K562 (cell line): ENCODE measurements around the gene PRM2. TPM values are rescaled to one million over a fixed set of nuclear protein-coding genes. Genes with fewer than 3 reads are reported as not detected.

Source experiments
- ATAC-seq: fragments of 200-7000 bp; cut with Tn5 transposase; 3 replicates; pipeline ENCODE4 v1.9.1; 2020; ENCODE audit warnings: moderate library complexity
- BruUV-seq: library from RNA; stranded (reverse); fragments of 400-500 nt; replicated peaks from 2 replicates; lab custom pipeline; 2021; lab: Mats Ljungman, UMichigan
- CTCF ChIA-PET: fragments of 300-600 bp; formaldehyde crosslinking; extraction: SDS; loops from one replicate; lab custom pipeline; 2021; ENCODE audit warnings: low intra/inter-chr PET ratio; lab: Yijun Ruan, JAX
- POLR2A ChIA-PET: fragments of 300-600, 350-650 bp; sonication (Branson Sonifier 250); formaldehyde crosslinking; extraction: SDS; loops from one replicate; lab custom pipeline; 2021; ENCODE audit warnings: antibody characterized with exemption, inconsistent platforms; lab: Yijun Ruan, JAX
- DNase-seq, 4 experiments: peaks; one replicate each; pipeline versions ENCODE4 v3.0.0 to v3.0.0-alpha.2; 2011 to 2018; ENCODE audit warnings: low spot score in 3 of 4, mixed read lengths in 3 of 4; ENCODE audit errors: extremely low read depth in 1 of 4
- FAIRE-seq: peaks from 2 replicates; lab custom pipeline; 2011; peaks lifted over from hg19 to GRCh38; lab: Jason Lieb, UNC
- H2AFZ ChIP-seq: 2 replicates; pipeline ENCODE4 v1.6.0; 2011; ENCODE audit warnings: low read depth, low read length, control low read depth, inconsistent platforms
- H3K27ac ChIP-seq: fragments of 200-600 bp; 3 replicates; pipeline ENCODE4 v1.8.0; 2011; ENCODE audit warnings: low read depth, mild to moderate bottlenecking, control low read depth, inconsistent platforms, low read length, moderate library complexity, mixed read lengths; ENCODE audit errors: extremely low read depth
- H3K27me3 ChIP-seq, 2 experiments: fragments of 300-600 bp in 1 of 2; 2 replicates in 1 of 2; 3 replicates in 1 of 2; pipeline versions ENCODE4 v1.6.0 to v1.8.0; 2011; ENCODE audit warnings: inconsistent platforms in 2 of 2, low read length in 2 of 2, mild to moderate bottlenecking in 1 of 2, mixed read lengths in 1 of 2, moderate library complexity in 1 of 2; ENCODE audit not compliant: control insufficient read depth in 2 of 2, insufficient read depth in 2 of 2
- H3K36me3 ChIP-seq: fragments of 300-600 bp; 3 replicates; pipeline ENCODE4 v1.8.0; 2011; ENCODE audit warnings: mild to moderate bottlenecking, low read length, inconsistent platforms; ENCODE audit not compliant: control insufficient read depth, insufficient read depth
- H3K4me1 ChIP-seq, 2 experiments: fragments of 200-600 bp in 1 of 2; replicated peaks in 1 of 2; 2 replicates in 1 of 2; 3 replicates in 1 of 2; pipeline versions ENCODE4 v1.5.1 to v1.8.0; 2011; ENCODE audit warnings: inconsistent platforms in 2 of 2, low read length in 2 of 2, mild to moderate bottlenecking in 1 of 2, mixed read lengths in 1 of 2, moderate library complexity in 1 of 2; ENCODE audit not compliant: control insufficient read depth in 2 of 2, insufficient read depth in 2 of 2
- H3K4me2 ChIP-seq: 2 replicates; pipeline ENCODE4 v1.6.1; 2011; ENCODE audit warnings: low read length, control low read depth, inconsistent platforms, mixed read lengths; ENCODE audit not compliant: insufficient read depth
- H3K4me3 ChIP-seq: fragments of 200-600 bp; sonication (generic), shearing (Covaris generic); 2 replicates; pipeline ENCODE4 v1.5.1; 2016; ENCODE audit warnings: control low read depth, inconsistent platforms
- H3K79me2 ChIP-seq: fragments of 200-600 bp; 3 replicates; pipeline ENCODE4 v1.8.0; 2011; ENCODE audit warnings: low read length, inconsistent platforms; ENCODE audit not compliant: control insufficient read depth, insufficient read depth
- H3K9ac ChIP-seq, 2 experiments: 2 replicates each; pipeline versions ENCODE4 v1.6.0 to v1.6.1; 2011; ENCODE audit warnings: low read depth in 2 of 2, low read length in 2 of 2, control low read depth in 1 of 2, inconsistent platforms in 1 of 2, mild to moderate bottlenecking in 1 of 2, mixed read lengths in 1 of 2; ENCODE audit not compliant: insufficient read depth in 1 of 2
- H3K9me1 ChIP-seq: one replicate; pipeline ENCODE4 v1.6.0; 2011; ENCODE audit warnings: inconsistent platforms, mild to moderate bottlenecking, low read length, moderate library complexity; ENCODE audit not compliant: control insufficient read depth, insufficient read depth
- H3K9me3 ChIP-seq: replicated peaks from 2 replicates; pipeline ENCODE4 v1.5.1; 2011; ENCODE audit warnings: low read depth, low read length, inconsistent platforms; ENCODE audit not compliant: control insufficient read depth, insufficient read depth
- H4K20me1 ChIP-seq: replicated peaks from 2 replicates; pipeline ENCODE4 v1.6.1; 2011; ENCODE audit warnings: low read length, inconsistent platforms, mixed read lengths; ENCODE audit not compliant: control insufficient read depth, insufficient read depth
- ARID1B ChIP-seq: fragments of 450-650 bp; IDR thresholded peaks from 2 replicates; pipeline ENCODE4 v1.6.1; 2016; ENCODE audit warnings: antibody characterized with exemption, mild to moderate bottlenecking, inconsistent platforms
- ATF1 ChIP-seq, 2 experiments: fragments of 450-650 bp in 1 of 2; IDR thresholded peaks; 2 replicates each; pipeline ENCODE4 v1.6.1; 2016; ENCODE audit warnings: missing compliant biosample characterization in 1 of 2, missing genetic modification characterization in 1 of 2
- ATF3 ChIP-seq, 2 experiments: fragments of 450-650 bp in 1 of 2; sonication (generic) in 1 of 2; formaldehyde crosslinking in 1 of 2; IDR thresholded peaks in 1 of 2; conservative IDR thresholded peaks in 1 of 2; 2 replicates each; pipeline versions ENCODE4 v1.6.1 to v1.8.1; 2016 to 2023; ENCODE audit warnings: mild to moderate bottlenecking in 2 of 2, moderate library complexity in 2 of 2, inconsistent platforms in 1 of 2, missing genetic modification reagents in 1 of 2
- CCAR2 ChIP-seq: fragments of 200-400 bp; formaldehyde crosslinking; IDR thresholded peaks from 2 replicates; pipeline ENCODE4 v1.6.1; 2017; ENCODE audit warnings: mild to moderate bottlenecking, low read depth, low read length
- CREB3L1 ChIP-seq: fragments of 450-650 bp; IDR thresholded peaks from 2 replicates; pipeline ENCODE4 v1.6.1; 2014; ENCODE audit warnings: low read depth, mild to moderate bottlenecking, moderate library complexity, borderline replicate concordance
- ELF1 ChIP-seq: fragments of 200-800 bp; sonication (Bioruptor generic); IDR thresholded peaks from 2 replicates; pipeline ENCODE4 v1.6.1; 2016; ENCODE audit warnings: missing genetic modification characterization, missing compliant biosample characterization
- HMBOX1 ChIP-seq: sonication (generic); IDR thresholded peaks from 2 replicates; pipeline ENCODE4 v1.6.1; 2016
- HMG20B ChIP-seq: fragments of 250-450 bp; sonication (Bioruptor Pico); IDR thresholded peaks from 2 replicates; pipeline ENCODE4 v1.5.0; 2021; ENCODE audit warnings: mild to moderate bottlenecking
- MAFK ChIP-seq: IDR thresholded peaks from 2 replicates; pipeline ENCODE4 v1.6.1; 2011; ENCODE audit warnings: low read length, improper control_type of control experiment
- NFE2 ChIP-seq: IDR thresholded peaks from 2 replicates; pipeline ENCODE4 v1.6.1; 2014; ENCODE audit warnings: antibody characterized with exemption, low read depth
- PCBP1 ChIP-seq: fragments of 200-400 bp; formaldehyde crosslinking; IDR thresholded peaks from 2 replicates; pipeline ENCODE4 v1.6.1; 2018; ENCODE audit warnings: mild to moderate bottlenecking, low read depth, low read length; ENCODE audit not compliant: poor library complexity, severe bottlenecking
- RB1 ChIP-seq: fragments of 450-650 bp; IDR thresholded peaks from 2 replicates; pipeline ENCODE4 v1.6.1; 2017; ENCODE audit warnings: low read depth, mild to moderate bottlenecking
- RBM39 ChIP-seq: fragments of 200-400 bp; formaldehyde crosslinking; optimal IDR thresholded peaks from 2 replicates; pipeline ENCODE3; 2018; ENCODE audit warnings: low read depth, low read length
- SMAD3 ChIP-seq: fragments of 450-650 bp; formaldehyde crosslinking; conservative IDR thresholded peaks from 2 replicates; pipeline ENCODE4 v1.4.0; 2020; ENCODE audit warnings: mild to moderate bottlenecking
- SMARCC2 ChIP-seq: fragments of 450-650 bp; IDR thresholded peaks from 2 replicates; pipeline ENCODE4 v1.6.1; 2017; ENCODE audit warnings: antibody characterized with exemption, moderate library complexity, mild to moderate bottlenecking, low read depth
- STAT5A ChIP-seq: IDR thresholded peaks from 2 replicates; pipeline ENCODE4 v1.6.1; 2012; ENCODE audit warnings: low read length, inconsistent platforms, borderline replicate concordance
- TCF7 ChIP-seq: sonication (generic); IDR thresholded peaks from 2 replicates; pipeline ENCODE4 v1.6.1; 2016; ENCODE audit warnings: antibody characterized with exemption, borderline replicate concordance
- ZNF311 ChIP-seq: fragments of 250-450 bp; sonication (Bioruptor Pico); IDR thresholded peaks from 2 replicates; pipeline ENCODE4 v1.4.0; 2020; ENCODE audit warnings: mild to moderate bottlenecking, moderate library complexity
- WGBS: fragments of 100-300 bp; shearing (Covaris generic); methylation state at CpG from one replicate; pipeline ENCODE4 v1.1.6; 2016; ENCODE audit warnings: low coverage, mixed read lengths; ENCODE audit not compliant: insufficient coverage; ENCODE audit errors: missing lambda C conversion rate; 5-methylcytosine and 5-hydroxymethylcytosine counted together
- in situ Hi-C: fragments of 300-500 bp; cut with MboI; formaldehyde crosslinking; loops from 4 replicates; pipeline ENCODE4 v1.15.0; 2018; ENCODE audit warnings: inconsistent platforms, mixed read lengths
- intact Hi-C: fragments of 100-400 bp; cut with micrococcal nuclease; formaldehyde crosslinking; loops from 2 replicates; pipeline ENCODE4 v1.14.2; 2022
- polyA plus RNA-seq, 8 experiments: library from polyadenylated mRNA; depleted of rRNA in 4 of 8; stranded (reverse) in 5 of 8; unstranded in 3 of 8; fragments of >200 nt; fragmentation: Nextera tagmentation in 2 of 8; fragmentation: Illumina TruSeq in 1 of 8; extraction: Ambion mirVana in 2 of 8; extraction: Trizol in 1 of 8; gene quantifications; 2 replicates each; pipeline versions ENCODE4 v1.2.1 to v1.2.3, GENCODE V29; 2011 to 2014; ENCODE audit warnings: inconsistent platforms in 1 of 8, missing spikeins in 1 of 8
- total RNA-seq, 7 experiments: library from RNA; depleted of rRNA in 6 of 7; stranded (reverse); fragments of >200 nt in 6 of 7; fragmentation: Illumina TruSeq in 2 of 7; extraction: Trizol in 2 of 7; gene quantifications; 2 replicates each; pipeline versions ENCODE4 v1.2.1 to v1.2.3, GENCODE V29; 2011 to 2021; ENCODE audit warnings: low replicate concordance in 1 of 7

The PRM2 gene
- total and polyA plus RNA-seq, 9 of the 15 experiments (the other 6 are each of a cell fraction or from before 2014, with no cell fraction given) = not detected

GRCh38 chr16:11251525-11252481 is 24.5 kb downstream of the PRM2 start:
- in situ Hi-C loops = no loop called here
- TF ChIP-seq ATF3 (IDR thresholded peaks at IDR 0.05) = peak; percentile 74
- TF ChIP-seq ATF3 (CRISPR knock-in tag; conservative IDR thresholded peaks at IDR 0.05) = no peak
- no peak for TF ChIP-seq TCF7
- TF ChIP-seq HMG20B (CRISPR knock-in tag) = no peak
- TF ChIP-seq ELF1 (tag) = 0 out of 2 replicates have a peak, but pooled peaks have one; percentile 33
- TF ChIP-seq ZNF311 (CRISPR knock-in tag) = no peak
- TF ChIP-seq CCAR2 = no peak
- TF ChIP-seq CREB3L1 = no peak
- TF ChIP-seq NFE2 = peak; percentile 67
- TF ChIP-seq SMARCC2 = no peak
- no peak for TF ChIP-seq SMAD3 (CRISPR knock-in tag)
- TF ChIP-seq STAT5A = no peak
- no peak for TF ChIP-seq RBM39
- 0 out of 2 replicates have a peak, but pooled peaks have one; percentile 22 for TF ChIP-seq MAFK
- no peak for TF ChIP-seq ATF1 (CRISPR knock-in tag; IDR thresholded peaks at IDR 0.05)
- peak; percentile 75 for TF ChIP-seq ATF1 (tag; IDR thresholded peaks at IDR 0.05)
- peak; percentile 61 for TF ChIP-seq ARID1B
- TF ChIP-seq RB1 = 0 out of 2 replicates have a peak, but pooled peaks have one; percentile 40
- no peak for TF ChIP-seq PCBP1
- TF ChIP-seq HMBOX1 = no peak

More at GRCh38 chr16:11251525-11252481, 24.5 kb downstream of the PRM2 start:
- Histone ChIP-seq H3K4me2 (peak overlapping the region; percentile 35; the same call in 1 of the 2 replicates), H3K9me3 (no peaks in the 10 kb centered on the region), H3K27me3 (no peaks in the 10 kb centered on the region), H3K79me2 (peaks cover 33% of the 10 kb centered on the region), H3K9ac (peak overlapping the region in 1 of 2 experiments; percentile 63; a peak in 1 of 4 replicates), H4K20me1 (no peaks in the 10 kb centered on the region; the same call in 1 of the 2 replicates), H3K27ac (peak overlapping the region; percentile 37; the same call in 1 of the 3 replicates), H3K4me3 (no peak overlapping the region), H3K36me3 (peaks cover 25% of the 10 kb centered on the region; the same call in 1 of the 3 replicates), H3K9me1 (no peaks in the 10 kb centered on the region), H2AFZ (no peak overlapping the region), H3K4me1 (peaks cover 31 to 45% of the 10 kb centered on the region in 2 experiments; a peak in 4 of 5 replicates)
- BruUV-seq = no TSS peak
- ATAC-seq (no peak), DNase-seq (peak in 1 of 4 experiments; percentile 66), FAIRE-seq (peak; percentile 70)
- WGBS = 57% methylated on average over 13 of the region's 18 CpGs
- CTCF ChIA-PET = no interaction called here
- POLR2A ChIA-PET = interaction anchor here (0.5 to 2.1 kb wide), 24 partner anchors 9 to 546 kb away, joined by 3 to 9 read pairs (median 4); no protein-coding TSS in a partner anchor
- intact Hi-C loops = loop anchor here (10.0 kb wide), 2 partner anchors 47 to 117 kb away; no protein-coding TSS in a partner anchor
